Activated CD4-positive, alpha-beta T cell treated with anti-CD3 and anti-CD28 coated beads for 48 hours (primary cell): ENCODE measurements around the gene FDPS.
A peak's percentile ranks its signal among the peaks of the same experiment; 100 is the strongest.
"Not testable (repeated sequence)": the region's sequence is repeated elsewhere in the genome, so short reads cannot be mapped to it uniquely, and the experiment has no call there.

Source experiments
- DNase-seq: peaks from one replicate; pipeline ENCODE4 v3.0.0-alpha.2; 2020

FDPS gene

DNA sequence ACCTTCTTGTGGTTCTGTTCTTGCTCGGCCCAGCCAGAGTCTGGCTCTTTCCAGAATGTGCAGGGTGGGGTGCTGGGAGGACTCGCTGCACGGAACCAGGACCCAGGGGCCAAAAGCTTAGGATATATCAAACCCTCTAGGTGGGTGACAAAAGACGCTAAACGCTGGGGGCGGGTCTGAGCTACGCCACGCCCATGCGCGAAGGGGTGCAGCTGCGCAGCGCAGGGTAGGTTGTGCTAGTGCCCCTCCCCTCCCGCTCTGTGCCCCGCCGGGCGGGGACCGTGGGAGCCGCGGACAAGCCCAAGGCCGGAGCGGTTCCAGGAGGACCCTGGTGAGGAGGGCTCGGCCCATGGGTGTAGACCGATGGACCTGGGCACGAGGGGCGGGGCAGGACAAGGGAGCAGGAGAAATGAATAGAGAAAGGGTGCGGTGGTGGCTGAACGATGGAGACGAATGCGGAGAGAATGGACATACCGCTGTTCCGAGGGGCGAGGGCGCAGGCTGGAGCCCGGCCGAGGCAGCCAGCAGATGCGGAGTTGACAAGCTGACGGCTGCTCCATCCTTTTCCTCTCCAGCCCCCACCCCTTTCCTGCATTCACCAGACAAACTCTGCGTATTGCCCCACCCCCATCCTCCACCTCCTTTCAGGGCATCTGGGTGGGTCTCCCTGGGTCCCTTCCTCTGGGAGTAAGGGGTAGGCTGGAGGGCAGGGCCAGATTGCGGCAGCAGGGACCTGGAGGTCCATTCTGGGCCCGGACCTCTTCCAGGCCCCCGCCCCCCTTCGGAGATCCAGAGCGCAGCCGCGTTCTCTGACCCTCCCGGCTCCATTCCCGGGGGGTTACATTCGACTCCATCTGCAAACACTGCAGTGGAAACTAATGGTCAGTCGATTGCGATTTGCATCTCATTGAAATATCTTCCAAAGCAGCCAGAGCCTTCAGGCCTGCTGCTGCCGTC lies 12.3 kb downstream of the FDPS start, which contains the start of gene RUSC1:
Gene RUSC1, plus strand, starts transcription at position 234 of the 957 bp plus-strand sequence. CDS start 880 bp downstream, outside the sequence.
- DNase-seq: peak; percentile 85

GRCh38 chr1:155321639-155322503 lies 13.2 kb downstream of the FDPS start:
- no peak for DNase-seq

DNA sequence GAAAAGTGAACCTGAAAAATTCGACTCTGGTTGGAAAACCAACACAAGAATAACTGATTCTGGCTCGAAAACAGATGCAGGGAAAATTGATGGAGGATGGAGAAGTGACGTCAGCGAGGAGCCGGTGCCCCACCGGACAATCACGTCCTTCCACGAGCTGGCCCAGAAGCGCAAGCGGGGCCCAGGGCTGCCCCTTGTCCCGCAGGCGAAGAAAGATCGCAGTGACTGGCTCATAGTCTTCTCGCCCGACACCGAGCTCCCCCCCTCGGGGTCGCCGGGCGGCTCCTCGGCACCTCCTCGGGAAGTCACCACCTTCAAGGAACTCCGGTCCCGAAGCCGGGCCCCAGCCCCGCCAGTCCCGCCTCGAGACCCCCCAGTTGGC lies 13.9 kb downstream of the FDPS start:
- no peak for DNase-seq

GRCh38 chr1:155322953-155323728 lies 14.5 kb downstream of the FDPS start:
- DNase-seq: peak; percentile 91

DNA sequence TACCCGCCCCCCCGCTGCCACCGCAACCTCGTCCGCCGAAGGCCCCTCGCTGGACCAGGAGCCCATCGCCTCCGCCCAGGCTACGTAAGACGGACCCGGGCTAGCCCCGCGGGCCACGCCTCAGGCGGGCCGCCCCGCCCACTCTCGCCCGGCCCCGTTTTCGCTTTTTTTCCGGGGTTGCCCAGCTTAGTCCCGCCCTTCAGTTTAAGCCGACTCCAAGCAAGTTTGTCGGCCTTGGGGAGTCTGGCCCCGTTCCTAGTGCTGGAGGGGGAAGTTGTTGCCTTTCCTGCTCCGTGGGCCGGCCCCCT lies 15.0 kb downstream of the FDPS start:
- peak; percentile 88 for DNase-seq

- DNase-seq: peak; percentile 97
Observed at GRCh38 chr1:155324037-155324716, 15.5 kb downstream of the FDPS start.

GRCh38 chr1:155324717-155325602 lies 16.3 kb downstream of the FDPS start:
- no peak for DNase-seq

- DNase-seq: no peak
Observed at GRCh38 chr1:155325603-155325893, 16.9 kb downstream of the FDPS start.

- no peak for DNase-seq
Observed at GRCh38 chr1:155326020-155326526, 17.4 kb downstream of the FDPS start.

GRCh38 chr1:155326631-155327037 lies 18.0 kb downstream of the FDPS start:
- DNase-seq: no peak

GRCh38 chr1:155327981-155328380 lies 19.3 kb downstream of the FDPS start:
- no peak for DNase-seq

GRCh38 chr1:155328856-155329255 lies 20.2 kb downstream of the FDPS start:
- DNase-seq: not testable (repeated sequence)

GRCh38 chr1:155329980-155330598 lies 21.4 kb downstream of the FDPS start:
- DNase-seq: no peak

- DNase-seq: no peak
Observed at GRCh38 chr1:155334962-155335361, 26.3 kb downstream of the FDPS start.

DNA sequence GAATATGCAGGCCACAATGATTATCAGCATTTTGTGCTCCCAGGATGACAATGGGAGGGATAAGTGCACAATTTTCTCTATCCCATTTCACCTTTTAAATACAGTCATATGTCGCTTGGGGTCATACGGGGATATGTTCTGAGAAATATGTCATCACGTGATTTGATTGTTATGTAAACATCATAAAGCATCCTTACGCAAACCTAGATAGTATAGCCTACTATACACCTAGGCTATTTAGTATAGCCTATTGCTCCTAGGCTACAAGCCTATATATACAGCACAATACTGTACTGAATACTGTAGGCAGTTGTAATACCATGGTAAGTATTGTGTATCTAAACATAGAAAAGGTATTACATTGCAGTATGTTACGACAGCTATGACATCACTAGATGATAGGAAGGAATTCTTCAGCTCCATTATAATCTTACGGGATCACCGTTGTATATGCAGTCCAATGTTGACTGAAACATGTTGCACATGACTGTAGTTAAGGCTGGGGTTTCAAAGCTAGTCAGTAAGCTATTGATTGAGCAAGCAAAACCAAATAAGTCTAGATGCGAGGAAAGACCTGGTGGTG lies 30.9 kb downstream of the FDPS start:
- DNase-seq: no peak

- DNase-seq: no peak
Observed at GRCh38 chr1:155342842-155343241, 34.2 kb downstream of the FDPS start.

DNA sequence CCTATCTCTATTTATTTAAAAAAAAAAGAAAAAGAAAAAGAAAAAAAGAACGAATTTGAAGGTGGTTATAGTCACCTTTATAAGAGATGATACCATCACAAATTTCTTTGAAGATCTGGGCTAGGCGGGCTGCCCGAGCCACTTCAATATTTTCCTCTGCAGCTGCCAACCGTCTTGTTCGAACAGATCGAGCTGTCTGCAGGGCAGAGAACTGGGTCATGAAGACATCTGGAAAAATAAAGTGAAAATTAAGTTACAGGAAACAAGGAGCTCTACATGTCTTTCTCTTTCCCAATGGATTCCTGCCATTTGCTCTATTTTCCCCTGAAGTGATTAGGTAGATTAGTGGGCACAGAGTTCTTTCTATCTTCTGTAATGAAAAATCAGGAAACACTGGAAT lies 44.0 kb downstream of the FDPS start:
- DNase-seq: no peak

DNA sequence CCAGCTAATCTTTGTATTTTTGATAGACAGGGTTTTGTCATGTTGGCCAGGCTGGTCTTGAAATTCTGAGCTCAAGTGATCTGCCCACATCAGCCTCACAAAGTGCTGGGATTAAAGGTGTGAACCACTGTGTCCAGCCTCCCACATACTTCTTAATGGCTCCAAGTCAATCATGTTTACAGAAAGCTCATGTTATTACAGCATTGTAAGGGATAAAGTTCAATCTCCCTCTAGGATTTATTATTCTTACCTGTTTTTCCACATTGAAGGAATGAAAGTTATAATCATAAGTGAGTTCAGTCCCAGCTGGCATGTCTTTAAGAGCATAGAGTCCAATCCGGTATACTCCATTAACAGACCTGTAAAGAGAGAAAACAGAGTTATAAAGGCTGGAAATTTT lies 51.4 kb downstream of the FDPS start:
- no peak for DNase-seq
